Fibroblast of mammary gland (primary cell): ENCODE data around the gene BMF.

ENCODE experiments used
- DNase-seq: peaks from one replicate; pipeline ENCODE4 v3.0.0-alpha.2; 2010; ENCODE audit warnings: low read depth
- H3K4me3 ChIP-seq: 2 replicates; pipeline ENCODE4 v1.5.1; 2011; ENCODE audit warnings: low read depth, mild to moderate bottlenecking, low read length, moderate library complexity; ENCODE audit not compliant: control insufficient read depth
- CTCF ChIP-seq: conservative IDR thresholded peaks from 2 replicates; pipeline ENCODE4 v1.5.1; 2011; ENCODE audit warnings: low read depth, low read length, inconsistent platforms; ENCODE audit not compliant: control insufficient read depth, insufficient read depth

Gene BMF

GRCh38 chr15:40054855-40055575 is 53.7 kb downstream of the BMF start:
- DNase-seq: peak; percentile 30
- TF ChIP-seq CTCF: no peak
- H3K4me3 ChIP-seq: no peak overlapping the region

GRCh38 chr15:40054605-40054854 is 54.1 kb downstream of the BMF start:
- TF ChIP-seq CTCF: no peak
- no peak overlapping the region for H3K4me3 ChIP-seq
- DNase-seq: no peak

GRCh38 chr15:40053831-40054604 is 54.7 kb downstream of the BMF start:
- DNase-seq: no peak
- TF ChIP-seq CTCF: no peak
- no peak overlapping the region for H3K4me3 ChIP-seq

- no peak overlapping the region for H3K4me3 ChIP-seq
- no peak for DNase-seq
- peak; percentile 6 for TF ChIP-seq CTCF
Observed at GRCh38 chr15:40053079-40053830, 55.4 kb downstream of the BMF start.

- H3K4me3 ChIP-seq: no peak overlapping the region
- no peak for TF ChIP-seq CTCF
- DNase-seq: no peak
Observed at GRCh38 chr15:40052604-40053003, 56.1 kb downstream of the BMF start.

- TF ChIP-seq CTCF: no peak
- no peak for DNase-seq
- H3K4me3 ChIP-seq: no peak overlapping the region
Observed at GRCh38 chr15:40051616-40052415, 56.9 kb downstream of the BMF start.
